HG03575 (cell line): Measurements from ENCODE around the gene SCGB3A2.
A peak's percentile ranks its signal among the peaks of the same experiment; 100 is the strongest.

Source experiments
- ATAC-seq: cut with Tn5 transposase; IDR thresholded peaks from one replicate; pipeline ENCODE4 v1.9.1; 2021; ENCODE audit not compliant: unreplicated experiment, insufficient number of reproducible peaks, low FRiP score; ENCODE audit errors: extremely low read depth

SCGB3A2 gene, protein sequence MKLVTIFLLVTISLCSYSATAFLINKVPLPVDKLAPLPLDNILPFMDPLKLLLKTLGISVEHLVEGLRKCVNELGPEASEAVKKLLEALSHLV

GRCh38 chr5:147878066-147878759 lies at the start of gene SCGB3A2:
TSS of gene SCGB3A2 (plus strand) at chr5:147878711. CDS start at chr5:147878804, 93 bp downstream.
- no peak for ATAC-seq

GRCh38 chr5:147830035-147830434 lies 48.5 kb upstream of the SCGB3A2 start:
- no peak for ATAC-seq

- no peak for ATAC-seq
Observed at GRCh38 chr5:147831465-147831864, 47.0 kb upstream of the SCGB3A2 start, which contains the start of gene SPINK1. TSS of gene SPINK1 (minus strand) at chr5:147831671. CDS start at chr5:147831577, 94 bp downstream.

GRCh38 chr5:147832541-147832940 lies 46.0 kb upstream of the SCGB3A2 start:
- no peak for ATAC-seq

GRCh38 chr5:147835386-147835798 lies 43.1 kb upstream of the SCGB3A2 start:
- ATAC-seq = no peak

- no peak for ATAC-seq
Observed at GRCh38 chr5:147836439-147836838, 42.1 kb upstream of the SCGB3A2 start.

DNA sequence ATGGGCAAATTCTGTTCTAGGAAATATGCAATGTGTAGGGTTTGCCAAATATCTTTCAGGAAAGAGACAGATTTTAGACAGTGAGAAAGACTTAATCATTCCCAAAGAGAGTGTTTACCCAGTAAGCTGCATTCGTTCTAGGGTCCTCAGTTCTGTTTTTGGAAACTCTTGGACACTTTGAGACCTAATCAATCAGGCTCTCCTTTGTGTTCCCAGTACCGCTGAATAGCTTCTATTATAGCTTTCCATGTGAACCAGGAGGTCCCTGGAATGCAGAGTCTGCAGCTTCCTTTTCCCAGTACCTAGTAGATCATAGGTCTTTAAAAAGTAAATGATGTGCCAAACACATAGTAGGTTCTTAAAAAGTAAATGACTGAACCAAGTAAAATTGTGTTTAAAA lies 35.6 kb upstream of the SCGB3A2 start:
- no peak for ATAC-seq

GRCh38 chr5:147844846-147845245 lies 33.7 kb upstream of the SCGB3A2 start:
- no peak for ATAC-seq

DNA sequence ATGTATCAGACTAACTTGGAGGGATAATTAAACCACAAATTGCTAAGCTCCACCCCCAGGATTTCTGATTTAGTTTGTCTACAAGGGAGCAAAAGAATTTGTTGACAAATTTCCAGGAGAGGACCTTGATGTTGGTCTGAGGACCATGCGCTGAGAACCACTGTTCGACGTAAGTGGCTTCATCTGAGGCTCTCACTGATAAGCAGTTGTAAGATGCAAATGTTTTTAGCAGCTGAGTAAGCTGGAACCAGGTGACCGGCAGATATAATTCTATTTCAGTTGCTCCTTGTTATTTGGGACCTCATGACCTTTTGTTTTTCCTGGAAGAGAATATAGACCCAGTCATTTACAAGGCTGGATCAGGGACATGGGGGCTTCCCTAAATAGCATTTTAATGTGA lies 32.9 kb upstream of the SCGB3A2 start:
- no peak for ATAC-seq

DNA sequence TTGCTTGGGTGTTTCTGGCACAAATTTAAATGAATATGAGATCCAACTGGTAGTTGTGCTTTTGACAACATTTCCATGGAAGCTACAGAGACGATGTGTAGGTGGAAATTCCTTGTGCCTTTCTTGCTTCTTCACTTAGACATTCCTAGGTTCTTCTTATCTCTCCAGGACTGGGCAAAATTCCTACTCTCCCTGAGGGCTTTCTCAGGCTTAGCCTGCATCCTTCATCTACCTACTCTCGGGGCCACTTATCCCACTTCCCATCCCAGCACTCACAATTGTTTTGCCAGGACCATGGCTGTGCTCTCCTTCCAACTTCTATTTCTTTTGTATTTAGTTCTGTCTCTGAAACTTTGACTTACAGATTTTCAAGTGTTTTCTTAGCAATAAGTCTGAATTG lies 29.3 kb upstream of the SCGB3A2 start:
- no peak for ATAC-seq

DNA sequence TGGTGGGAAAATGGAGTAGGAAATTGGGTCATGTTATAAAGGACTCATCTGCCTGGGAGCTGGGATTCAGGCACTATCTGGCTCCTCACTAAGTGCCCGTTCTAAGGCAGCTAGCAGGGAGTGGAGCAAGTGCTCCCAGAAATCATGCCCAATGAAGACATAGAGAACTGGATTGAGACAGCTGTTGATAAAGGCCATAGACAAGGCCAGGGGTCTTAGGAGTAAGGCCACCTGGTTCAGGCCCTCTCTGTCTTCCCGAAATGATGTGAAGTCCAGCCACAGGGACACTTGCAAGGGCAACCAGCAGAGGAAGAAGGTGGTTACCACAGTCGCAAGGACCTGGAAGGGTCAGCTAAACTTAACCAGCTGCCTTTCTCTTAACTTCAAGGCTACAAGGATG lies 26.9 kb upstream of the SCGB3A2 start:
- no peak for ATAC-seq

DNA sequence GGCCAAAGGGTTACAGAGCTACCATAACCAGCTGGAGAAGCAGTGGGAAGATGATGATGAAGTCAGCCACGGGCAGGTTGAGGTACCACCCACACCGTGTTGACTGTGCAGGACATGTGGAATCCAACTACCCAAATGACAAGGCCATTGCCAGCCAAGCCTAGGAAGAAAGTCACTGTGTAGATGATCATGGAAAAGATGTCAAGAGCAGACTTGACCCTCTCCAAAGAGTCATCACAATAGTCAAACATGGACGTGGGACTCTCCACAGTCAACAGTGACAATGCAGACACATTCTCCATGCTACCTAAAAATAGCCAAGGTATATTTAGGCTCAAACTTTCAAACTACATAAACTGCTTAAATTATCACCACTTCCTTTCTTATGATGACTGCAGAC lies 26.1 kb upstream of the SCGB3A2 start:
- no peak for ATAC-seq

DNA sequence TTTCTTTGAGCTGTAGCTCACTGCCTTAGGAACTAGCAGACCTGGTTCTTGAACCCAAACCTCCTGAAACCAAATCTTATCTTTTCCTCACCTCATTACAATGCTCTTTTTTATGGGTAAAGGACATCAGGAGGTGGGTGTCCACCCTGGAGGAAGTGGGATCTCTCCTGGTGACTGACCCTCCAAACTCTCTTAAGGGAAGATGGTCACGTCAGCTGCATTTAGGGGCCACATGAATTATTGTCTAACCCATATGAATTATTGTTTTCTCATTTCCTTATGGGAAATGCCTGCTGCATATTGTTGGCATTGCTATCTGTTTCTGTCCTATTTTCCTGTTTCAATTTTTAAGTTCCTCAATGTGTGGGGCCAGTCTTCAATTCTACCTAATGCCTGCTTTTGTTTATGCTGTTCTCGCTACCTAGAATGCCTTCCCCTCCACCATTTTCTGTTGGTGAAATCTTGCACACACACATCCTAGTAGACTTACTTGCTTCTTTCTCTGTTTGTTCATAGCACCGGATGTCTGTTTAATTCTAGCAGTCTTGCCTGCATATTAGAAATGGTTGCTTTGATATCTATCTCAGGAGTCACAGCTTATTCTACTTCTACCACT lies 25.0 kb upstream of the SCGB3A2 start:
- ATAC-seq = no peak

DNA sequence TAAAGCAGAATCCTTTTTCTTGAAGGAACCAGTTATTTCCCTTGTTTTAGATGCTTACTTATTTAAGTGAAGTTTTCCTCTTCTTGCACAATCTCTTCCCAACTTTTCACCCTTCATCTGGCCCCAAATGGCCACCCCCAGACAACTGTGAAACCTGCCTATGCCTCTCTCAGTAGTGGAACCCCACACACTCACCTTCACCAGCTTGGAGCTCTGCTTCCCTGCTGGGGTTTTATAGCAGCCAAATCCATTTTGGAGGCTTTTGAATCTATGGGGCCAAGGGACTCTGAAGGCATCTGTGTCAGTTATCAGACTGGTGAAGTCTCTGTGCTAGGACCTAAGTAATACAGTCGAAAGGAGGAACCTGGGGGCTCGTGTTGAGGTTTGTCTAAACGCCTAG lies 24.2 kb upstream of the SCGB3A2 start:
- no peak for ATAC-seq

DNA sequence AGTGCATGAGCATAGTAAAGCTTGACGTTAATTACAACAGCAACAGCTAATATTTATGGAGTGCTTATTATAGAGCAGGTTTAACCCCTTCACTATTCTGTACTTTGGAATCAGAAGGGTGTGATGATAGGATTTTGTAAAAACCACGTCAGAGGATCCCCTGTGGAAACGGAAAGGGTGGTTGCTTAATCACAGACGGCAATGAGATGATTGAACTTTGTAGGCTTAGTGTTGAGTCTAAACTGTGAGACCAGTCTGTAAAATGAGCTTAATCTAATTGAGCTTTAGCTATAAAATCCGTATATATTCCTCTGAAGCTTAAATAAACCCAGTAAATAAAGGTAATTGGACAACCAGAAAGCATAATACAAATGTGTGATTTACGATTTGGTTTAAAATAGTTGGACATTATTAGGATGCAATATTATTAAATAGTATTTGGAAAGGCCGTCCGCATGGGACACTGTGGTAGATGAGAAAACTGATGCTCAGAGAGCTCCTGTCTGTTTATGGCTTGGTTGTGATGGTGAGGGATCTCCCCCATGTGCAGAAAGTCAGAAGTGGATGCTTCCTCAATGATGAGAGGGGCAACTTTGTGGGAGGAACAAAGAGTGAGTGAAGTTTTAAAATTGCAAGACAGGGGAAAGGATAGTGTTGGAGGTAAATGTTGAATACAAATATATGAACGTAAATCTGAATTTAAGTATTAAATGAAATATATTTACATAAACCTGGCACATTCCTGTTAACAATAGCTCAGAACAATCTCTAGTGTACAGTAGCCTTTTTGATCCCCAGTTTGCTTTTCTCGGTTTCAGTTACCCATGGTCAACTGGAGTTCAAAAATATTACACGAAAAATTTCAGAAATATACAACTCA lies 23.4 kb upstream of the SCGB3A2 start:
- ATAC-seq = no peak

- no peak for ATAC-seq
Observed at GRCh38 chr5:147855774-147856069, 22.8 kb upstream of the SCGB3A2 start.

GRCh38 chr5:147856801-147857200 lies 21.7 kb upstream of the SCGB3A2 start:
- ATAC-seq = no peak

DNA sequence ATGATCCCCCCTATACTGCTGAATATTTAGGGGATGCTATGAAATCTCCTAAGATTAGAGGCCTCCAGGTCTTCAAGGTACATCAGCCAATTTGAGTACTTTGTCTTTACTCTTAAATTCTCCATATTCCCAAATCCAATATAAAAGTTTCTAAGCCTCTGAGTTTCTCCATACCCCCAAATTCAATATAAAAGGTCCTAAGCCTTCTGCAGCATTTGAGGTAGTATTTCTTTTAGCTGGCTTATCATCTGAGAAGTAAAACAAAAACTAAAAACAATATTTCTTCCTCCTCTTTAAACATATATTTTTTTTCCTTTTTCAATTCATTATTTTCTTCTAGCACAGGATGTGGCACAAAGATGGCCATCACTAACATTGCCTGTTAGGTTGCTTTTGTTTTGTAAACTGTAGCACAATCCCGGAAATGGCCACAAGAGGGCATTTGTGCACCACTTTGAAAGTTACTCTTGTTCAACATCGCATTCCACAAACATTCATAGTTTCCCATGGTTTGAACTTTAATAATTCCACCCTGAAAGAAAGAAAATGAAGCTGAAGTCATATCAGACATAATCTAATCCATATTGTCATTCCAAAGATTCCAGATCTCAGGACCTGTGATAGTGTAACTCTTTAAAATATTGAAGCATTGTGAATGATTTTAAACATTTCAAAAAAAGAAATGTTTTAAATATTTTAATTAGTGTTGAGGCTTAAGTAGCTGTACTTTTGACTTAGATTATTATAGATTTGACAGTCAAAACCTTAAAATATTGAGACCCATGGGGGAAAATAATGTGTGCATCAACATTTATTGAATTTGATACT lies 21.0 kb upstream of the SCGB3A2 start:
- ATAC-seq = peak; percentile 54

- ATAC-seq = no peak
Observed at GRCh38 chr5:147858565-147858964, 19.9 kb upstream of the SCGB3A2 start.
